Suppressor macrophage treated with lipopolysaccharide for 4 hours (primary cell): Measurements from ENCODE around the gene EMC10.

Experiments used
- DNase-seq: peaks from one replicate; pipeline ENCODE4 v3.0.0-alpha.2; 2020

Gene EMC10

GRCh38 chr19:50480281-50481111, 4.2 kb downstream of the EMC10 start:
- DNase-seq, result no peak

- DNase-seq, result no peak
Measured at GRCh38 chr19:50481351-50482149, 5.2 kb downstream of the EMC10 start.

GRCh38 chr19:50482271-50482855, 6.1 kb downstream of the EMC10 start:
- DNase-seq, result no peak

GRCh38 chr19:50482916-50483315, 6.6 kb downstream of the EMC10 start:
- no peak for DNase-seq

GRCh38 chr19:50485284-50485955, 9.1 kb downstream of the EMC10 start:
- DNase-seq, result no peak

GRCh38 chr19:50486823-50487515, 10.7 kb downstream of the EMC10 start:
- peak; percentile 25 for DNase-seq

GRCh38 chr19:50488389-50489194, 12.3 kb downstream of the EMC10 start:
- peak; percentile 21 for DNase-seq

GRCh38 chr19:50489461-50490011, 13.2 kb downstream of the EMC10 start:
- DNase-seq, result peak; percentile 8

- no peak for DNase-seq
Measured at GRCh38 chr19:50490411-50490811, 14.1 kb downstream of the EMC10 start.

- DNase-seq, result no peak
Measured at GRCh38 chr19:50490991-50491472, 14.7 kb downstream of the EMC10 start.

- no peak for DNase-seq
Measured at GRCh38 chr19:50492303-50493052, 16.2 kb downstream of the EMC10 start.

- no peak for DNase-seq
Measured at GRCh38 chr19:50493171-50493570, 16.9 kb downstream of the EMC10 start.

GRCh38 chr19:50494186-50495019, 18.1 kb downstream of the EMC10 start:
- DNase-seq, result no peak

- no peak for DNase-seq
Measured at GRCh38 chr19:50495020-50495531, 18.8 kb downstream of the EMC10 start.

- no peak for DNase-seq
Measured at GRCh38 chr19:50496189-50497021, 20.1 kb downstream of the EMC10 start.

- no peak for DNase-seq
Measured at GRCh38 chr19:50497022-50497405, 20.7 kb downstream of the EMC10 start.

GRCh38 chr19:50498219-50499056, 22.1 kb downstream of the EMC10 start:
- DNase-seq, result no peak
